NAMALWA (cell line): Measurements from ENCODE around the gene TM9SF3.

Experiments
- DNase-seq: peaks from one replicate; pipeline ENCODE4 v3.0.0-alpha.2; 2015; ENCODE audit warnings: low spot score

The TM9SF3 gene

GRCh38 chr10:96586419-96587263, at the start of gene TM9SF3:
Gene TM9SF3, minus strand, starts transcription at chr10:96587012. Its CDS starts 177 bp downstream, at chr10:96586835.
- DNase-seq: peak; percentile 88

- no peak for DNase-seq
Observed at GRCh38 chr10:96636551-96636950, 49.7 kb upstream of the TM9SF3 start.

- DNase-seq: no peak
Observed at GRCh38 chr10:96632974-96633710, 46.3 kb upstream of the TM9SF3 start.

- DNase-seq: no peak
Observed at GRCh38 chr10:96627292-96627691, 40.5 kb upstream of the TM9SF3 start.

- peak; percentile 57 for DNase-seq
Observed at GRCh38 chr10:96626795-96627194, 40.0 kb upstream of the TM9SF3 start.

GRCh38 chr10:96625173-96625572, 38.4 kb upstream of the TM9SF3 start:
- no peak for DNase-seq

GRCh38 chr10:96622013-96622787, 35.4 kb upstream of the TM9SF3 start:
- DNase-seq: no peak

- DNase-seq: no peak
Observed at GRCh38 chr10:96619796-96620773, 33.3 kb upstream of the TM9SF3 start.

- no peak for DNase-seq
Observed at GRCh38 chr10:96619120-96619519, 32.3 kb upstream of the TM9SF3 start.

GRCh38 chr10:96618653-96619052, 31.8 kb upstream of the TM9SF3 start:
- DNase-seq: no peak

GRCh38 chr10:96616961-96617360, 30.1 kb upstream of the TM9SF3 start:
- no peak for DNase-seq

- no peak for DNase-seq
Observed at GRCh38 chr10:96614515-96614914, 27.7 kb upstream of the TM9SF3 start.

GRCh38 chr10:96613576-96613975, 26.8 kb upstream of the TM9SF3 start:
- no peak for DNase-seq

GRCh38 chr10:96612055-96612830, 25.4 kb upstream of the TM9SF3 start:
- DNase-seq: no peak

- DNase-seq: no peak
Observed at GRCh38 chr10:96610817-96611216, 24.0 kb upstream of the TM9SF3 start.

- no peak for DNase-seq
Observed at GRCh38 chr10:96609510-96609909, 22.7 kb upstream of the TM9SF3 start.

- no peak for DNase-seq
Observed at GRCh38 chr10:96608805-96609204, 22.0 kb upstream of the TM9SF3 start.

GRCh38 chr10:96608262-96608661, 21.4 kb upstream of the TM9SF3 start:
- no peak for DNase-seq

- no peak for DNase-seq
Observed at GRCh38 chr10:96606946-96607345, 20.1 kb upstream of the TM9SF3 start.

- no peak for DNase-seq
Observed at GRCh38 chr10:96606216-96606615, 19.4 kb upstream of the TM9SF3 start.
